ENCODE data around the gene AGBL1.

AGBL1 gene

DNA sequence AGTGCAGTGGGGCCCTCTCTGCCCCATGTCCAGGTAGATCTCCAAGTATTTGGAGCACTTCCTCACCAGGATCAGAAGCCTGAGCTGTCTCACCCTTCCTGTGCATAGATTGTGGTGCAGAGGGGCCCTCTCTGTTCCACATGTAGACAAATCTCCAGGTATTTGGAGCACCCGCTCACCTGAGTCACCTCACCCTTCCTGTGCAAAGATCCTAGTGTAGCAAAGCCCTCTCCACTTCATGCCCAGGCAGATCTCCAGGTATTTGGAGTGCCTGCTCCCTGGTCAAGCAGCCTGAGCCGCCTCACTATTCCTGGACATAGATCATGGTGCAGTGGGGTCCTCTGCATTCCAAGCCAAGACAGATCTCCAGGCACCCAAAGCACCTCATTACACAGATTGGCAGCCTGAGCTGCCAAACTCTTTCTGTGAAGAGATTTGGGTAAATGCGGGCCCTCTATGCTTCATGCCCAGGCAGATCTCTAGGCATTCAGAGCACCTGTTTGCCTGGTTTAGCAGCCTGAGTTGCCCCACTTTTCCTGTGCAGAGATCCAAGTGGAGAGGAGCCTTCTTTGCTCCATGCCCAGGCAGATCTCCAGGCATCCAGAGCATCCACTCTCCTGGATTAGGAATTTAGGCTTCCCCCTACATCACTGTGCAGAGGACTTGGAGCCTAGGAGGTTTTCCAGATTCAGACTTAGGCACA, 249.8 kb downstream of the AGBL1 start:
- DNase-seq: no peak

DNA sequence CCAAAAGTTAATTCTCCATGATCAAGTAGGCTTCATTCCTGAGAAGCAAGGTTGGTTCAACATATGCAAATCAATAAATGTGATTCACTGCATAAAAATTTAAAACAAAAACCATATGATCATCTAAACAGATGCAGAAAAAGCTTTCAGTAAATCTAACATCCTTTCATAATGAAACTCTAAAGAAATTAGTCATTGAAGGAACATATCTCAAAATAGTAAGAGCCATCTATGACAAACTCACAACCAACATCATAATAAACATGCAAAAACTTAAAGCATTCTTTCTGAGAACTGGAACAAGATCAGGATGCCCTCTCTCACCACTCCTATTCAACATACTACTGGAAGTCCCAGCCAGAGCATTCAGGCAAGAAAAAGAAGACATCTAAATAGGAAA, 254.1 kb downstream of the AGBL1 start:
- DNase-seq: no peak

DNA sequence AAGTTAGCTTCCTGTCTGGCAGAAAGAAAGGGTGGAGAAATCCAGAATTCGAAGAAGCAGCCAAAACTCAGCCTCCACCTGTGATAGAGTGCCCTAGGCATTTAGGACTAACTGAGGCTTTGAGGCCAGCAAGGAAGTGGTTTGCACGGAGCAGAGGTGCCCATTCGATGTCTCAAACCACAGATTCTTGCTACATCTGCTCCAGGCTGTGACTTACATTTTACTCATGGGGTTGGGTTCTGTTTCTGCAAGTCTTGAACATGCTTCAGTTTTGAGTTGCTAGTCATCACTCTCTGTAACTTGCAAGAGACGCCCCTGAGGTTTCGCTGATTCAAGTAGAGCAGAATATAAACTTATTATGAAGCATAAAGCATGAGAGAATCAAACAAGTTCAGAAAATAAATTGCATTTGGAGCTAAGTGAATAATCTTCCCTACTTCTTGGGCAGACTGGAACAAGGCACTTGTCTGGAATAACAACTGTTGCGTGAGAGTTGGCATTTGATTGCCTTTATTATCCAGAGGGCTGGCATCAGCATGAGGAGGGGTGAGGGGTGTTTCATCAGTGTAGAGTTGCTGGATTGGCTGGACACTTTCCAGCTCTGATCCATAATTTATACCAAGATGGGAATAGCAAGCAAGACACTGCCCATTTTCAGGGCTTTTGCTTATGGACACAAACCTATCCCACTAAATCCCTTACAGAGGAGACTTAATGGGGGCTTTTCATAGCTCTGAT, 256.5 kb downstream of the AGBL1 start:
- DNase-seq: no peak

DNA sequence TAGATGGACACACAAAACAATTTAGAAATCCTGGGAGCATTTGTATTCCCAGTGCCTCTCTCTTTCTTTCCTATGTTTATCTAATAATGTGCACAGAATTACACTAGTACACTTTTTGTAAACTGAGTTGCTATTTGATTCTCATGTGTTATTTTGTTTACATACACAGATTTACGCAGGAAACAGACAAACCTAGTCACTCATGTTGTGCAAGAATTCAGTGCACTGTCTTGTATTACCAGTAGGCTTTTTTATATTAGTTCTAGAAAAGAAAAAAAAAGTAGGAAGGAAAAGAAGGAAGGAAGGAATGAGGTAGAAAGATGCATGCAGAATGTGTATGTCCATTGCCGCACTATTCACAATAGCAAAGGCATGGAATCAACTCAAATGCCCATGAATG, 257.4 kb downstream of the AGBL1 start:
- no peak for DNase-seq

DNA sequence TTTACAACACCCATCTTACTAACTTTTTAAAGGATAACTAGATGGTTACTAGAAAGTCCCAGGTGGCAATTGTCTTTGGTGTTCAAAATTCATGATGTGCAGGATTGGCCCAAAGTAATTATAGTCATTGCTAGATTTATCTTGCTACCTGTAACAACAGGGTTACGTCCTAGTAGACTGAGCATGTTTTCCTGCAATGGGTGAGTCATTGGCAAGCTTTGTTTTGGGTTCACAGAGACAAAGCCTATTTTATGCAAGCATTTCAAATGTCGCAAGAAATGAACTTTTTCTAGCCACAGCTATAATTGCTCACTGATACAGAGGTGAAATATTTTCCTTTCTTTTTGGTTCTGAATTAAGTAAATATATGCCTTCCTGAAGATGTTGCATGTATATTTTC, 267.6 kb downstream of the AGBL1 start:
- DNase-seq: no peak

DNA sequence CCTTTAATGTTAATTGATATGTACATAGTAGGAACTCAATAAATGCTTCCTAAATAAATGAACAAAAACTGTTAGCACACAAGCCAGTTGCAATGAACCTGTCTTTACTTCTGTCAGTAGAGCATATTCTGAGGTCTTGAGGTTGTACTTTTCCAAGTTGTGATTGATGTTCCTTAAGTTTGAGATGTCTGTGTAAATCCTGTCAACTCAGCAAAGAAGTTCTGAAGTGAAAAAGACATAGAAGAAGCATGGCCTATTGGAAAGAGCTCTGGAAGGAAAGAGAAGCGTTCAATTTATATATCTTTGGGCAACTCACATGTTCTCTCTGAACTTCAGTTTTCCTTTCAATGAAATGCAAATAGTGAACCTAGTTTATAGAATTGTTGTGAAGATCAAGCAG, 269.9 kb downstream of the AGBL1 start:
- DNase-seq: no peak

DNA sequence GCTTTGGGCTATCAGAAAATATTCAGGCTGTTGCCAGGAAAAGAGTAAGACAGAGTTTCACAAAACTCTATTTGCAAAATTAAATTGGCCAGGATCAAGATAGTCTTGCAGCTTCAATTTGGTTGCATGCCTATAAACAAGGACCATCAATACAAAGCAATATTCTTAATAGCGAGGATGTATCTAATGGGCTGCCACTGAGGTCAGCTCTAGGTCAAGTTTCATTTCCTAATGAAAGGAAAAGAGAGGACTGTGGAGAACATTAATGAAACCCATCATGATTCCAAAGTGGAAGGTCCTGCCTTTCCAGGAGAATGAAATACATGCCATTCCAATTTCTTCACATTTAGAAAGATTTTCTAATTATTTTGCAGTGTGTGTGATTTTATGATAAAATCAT, 273.5 kb downstream of the AGBL1 start:
- no peak for DNase-seq

DNA sequence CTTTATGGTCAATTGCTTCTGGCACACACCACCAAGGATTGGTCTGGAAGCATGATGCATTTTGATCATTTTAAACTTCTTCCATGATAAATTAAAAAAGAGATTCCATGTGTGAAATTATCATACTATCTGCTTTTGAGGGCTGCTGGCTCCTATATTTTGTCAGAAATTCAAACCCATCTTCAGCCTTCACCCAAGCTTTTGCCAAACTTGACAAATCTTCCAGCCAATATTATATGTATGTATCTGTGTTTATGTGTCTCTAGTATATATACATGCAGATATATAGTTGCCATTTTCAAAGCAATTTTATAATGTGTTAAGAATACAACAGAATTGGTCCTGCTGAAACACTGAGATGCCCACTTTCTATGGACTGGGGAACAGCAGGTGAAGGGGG, 275.7 kb downstream of the AGBL1 start:
- no peak for DNase-seq

DNA sequence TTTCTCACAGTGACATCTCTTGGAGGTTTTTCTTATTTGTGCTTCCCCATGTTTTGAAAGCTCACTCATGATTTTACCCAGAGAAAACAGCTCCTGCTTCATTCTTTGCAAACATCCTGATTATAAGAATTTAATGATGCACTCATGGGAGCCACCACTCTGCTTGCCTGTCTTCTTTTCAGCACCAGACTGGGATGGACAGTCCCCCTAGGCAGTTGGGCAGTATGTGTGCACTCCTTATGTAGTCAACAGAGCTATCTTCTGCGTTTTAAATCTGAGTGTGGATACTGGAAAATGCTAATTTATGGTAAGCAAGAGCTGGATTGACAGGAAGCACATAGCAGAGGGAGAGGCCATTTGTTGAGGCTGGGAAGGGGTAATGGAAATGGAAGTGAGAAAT, 276.1 kb downstream of the AGBL1 start:
- DNase-seq: no peak

DNA sequence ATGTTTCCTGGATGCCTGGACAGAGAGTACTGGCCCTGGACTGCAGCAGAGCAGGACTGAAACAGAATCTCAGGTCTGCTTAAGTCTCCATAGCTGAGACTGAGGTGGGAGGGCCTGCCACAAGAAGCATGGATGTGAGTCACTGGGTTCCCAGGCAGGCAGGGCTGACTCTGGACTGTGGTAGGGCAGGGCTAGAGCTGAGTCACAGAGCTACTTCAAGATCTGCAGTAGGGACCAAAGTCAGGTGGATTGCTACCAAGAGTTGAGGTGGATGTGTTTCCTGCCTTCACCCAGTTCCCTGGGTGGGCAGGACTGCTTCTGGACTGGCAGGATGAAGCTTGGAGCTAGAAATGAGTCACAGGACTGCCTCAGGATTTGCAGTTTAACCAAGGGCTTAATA, 282.9 kb downstream of the AGBL1 start:
- no peak for DNase-seq

DNA sequence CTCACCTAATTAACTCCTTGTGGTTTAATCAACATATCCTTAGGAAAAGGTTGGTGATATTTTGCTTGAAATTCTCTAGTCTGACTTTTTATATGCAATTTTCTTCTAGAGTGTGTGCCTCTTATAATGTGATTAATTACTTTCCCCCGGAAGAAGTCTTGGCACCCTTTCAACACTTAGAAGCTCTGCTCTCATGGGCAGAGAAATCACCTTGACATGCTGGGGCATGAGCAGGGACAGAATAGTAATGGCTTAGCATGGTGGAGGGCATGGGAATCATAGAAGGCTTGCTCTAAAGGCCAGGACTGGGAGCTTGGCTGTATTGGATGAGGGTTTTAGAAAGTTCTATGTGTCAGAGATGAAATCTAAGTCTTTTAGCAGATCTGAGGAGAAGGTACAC, 293.5 kb downstream of the AGBL1 start:
- no peak for DNase-seq

DNA sequence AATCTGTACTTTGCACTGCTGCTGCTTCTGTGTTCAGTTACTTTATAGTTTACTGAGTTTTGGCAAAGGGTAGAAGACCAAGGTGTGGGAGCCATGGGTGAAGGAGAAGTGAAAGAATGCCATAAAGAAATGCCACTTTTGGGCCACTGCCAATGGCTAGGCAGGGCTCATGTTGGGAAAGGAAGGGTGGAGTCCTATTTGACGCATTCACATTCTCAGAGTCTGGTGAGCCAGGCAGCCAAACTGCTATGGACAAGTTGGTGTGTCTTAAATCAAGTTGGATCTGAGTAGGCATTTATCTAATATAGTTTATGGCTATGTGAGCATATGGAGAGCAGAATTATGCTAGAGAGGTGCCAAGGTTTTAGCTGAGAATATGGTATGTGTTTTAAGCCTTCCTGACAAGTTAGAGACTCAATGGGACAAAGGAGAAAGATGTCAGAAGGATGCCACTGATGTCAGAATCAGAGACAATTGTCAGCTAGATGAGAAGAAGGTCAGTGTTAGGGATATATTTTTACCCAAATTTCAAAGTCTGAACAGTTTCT, 296.1 kb downstream of the AGBL1 start:
- DNase-seq: no peak

DNA sequence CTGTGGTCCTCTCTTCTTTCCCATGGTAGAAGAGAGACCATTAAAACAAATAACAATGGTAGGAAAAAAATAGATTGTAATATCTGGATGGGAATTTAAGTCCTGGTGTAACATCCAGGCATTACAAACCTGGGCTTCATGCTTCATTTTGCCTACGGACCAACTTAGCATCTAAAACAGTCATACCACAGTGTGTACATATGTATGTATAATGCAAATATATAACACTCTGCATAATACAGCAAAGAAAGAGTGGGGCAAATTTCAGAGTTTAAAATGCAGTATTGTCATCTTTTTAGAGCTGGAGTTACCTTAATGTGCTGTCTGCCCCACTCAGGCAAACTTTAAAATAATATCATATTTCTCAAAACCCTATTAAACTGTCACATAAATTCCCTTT, 298.2 kb downstream of the AGBL1 start:
- DNase-seq: no peak

DNA sequence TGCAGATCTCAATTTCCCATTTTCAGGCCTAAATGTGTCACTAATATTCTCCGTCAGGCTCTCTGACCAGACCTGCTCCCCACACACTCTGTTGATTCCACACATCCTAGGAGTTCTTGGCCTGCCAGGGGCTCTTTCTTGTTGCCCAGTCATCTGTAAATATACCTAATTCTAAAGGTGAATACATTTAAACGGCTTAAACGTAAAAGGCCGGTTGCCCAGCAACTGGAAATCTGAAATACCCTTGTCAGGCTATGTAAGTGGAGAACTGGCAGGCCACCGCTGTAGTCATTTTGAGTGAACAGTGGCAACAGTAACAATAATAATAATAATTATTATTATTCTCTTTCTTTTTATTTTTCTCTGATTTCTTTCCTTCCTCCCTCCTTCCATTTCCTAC, 302.7 kb downstream of the AGBL1 start:
- no peak for DNase-seq

DNA sequence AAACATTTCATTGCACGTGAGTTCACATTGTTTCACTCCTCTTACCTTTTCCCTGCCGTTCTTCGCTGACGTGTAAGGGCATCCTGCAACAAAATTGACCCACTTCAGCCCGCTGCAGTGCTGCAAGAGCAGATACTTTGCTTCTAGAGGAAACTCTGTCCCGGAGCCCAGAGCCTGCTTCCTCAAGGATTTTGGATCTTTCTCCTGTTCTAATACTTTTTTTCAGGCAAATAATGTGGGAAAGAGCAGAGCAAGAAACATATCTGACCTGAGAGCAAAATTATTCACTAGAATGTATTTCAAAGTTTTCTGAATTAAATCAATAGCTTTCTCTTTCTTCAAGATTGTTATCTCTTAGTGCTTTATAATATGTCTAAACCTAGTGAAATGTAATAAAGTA, 303.9 kb downstream of the AGBL1 start:
- DNase-seq: no peak

DNA sequence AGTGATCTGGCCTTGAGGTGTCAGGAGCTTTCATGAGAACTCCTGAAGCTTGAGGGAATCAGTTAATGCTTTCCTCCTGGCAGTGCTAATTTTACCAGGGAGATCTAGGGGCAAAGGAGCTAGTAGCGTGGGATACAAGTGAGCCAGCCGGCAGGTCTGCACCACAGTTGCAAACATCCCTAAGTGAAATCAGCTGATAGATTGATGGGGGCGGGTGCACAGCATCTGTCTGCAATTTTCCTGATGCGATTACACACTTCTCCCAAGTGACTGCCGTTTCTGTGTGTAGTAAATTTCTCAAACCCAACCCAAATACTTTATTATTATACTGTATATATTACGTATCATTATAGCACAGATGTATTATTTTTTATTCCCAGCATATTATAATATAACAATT, 304.5 kb downstream of the AGBL1 start:
- DNase-seq: no peak

DNA sequence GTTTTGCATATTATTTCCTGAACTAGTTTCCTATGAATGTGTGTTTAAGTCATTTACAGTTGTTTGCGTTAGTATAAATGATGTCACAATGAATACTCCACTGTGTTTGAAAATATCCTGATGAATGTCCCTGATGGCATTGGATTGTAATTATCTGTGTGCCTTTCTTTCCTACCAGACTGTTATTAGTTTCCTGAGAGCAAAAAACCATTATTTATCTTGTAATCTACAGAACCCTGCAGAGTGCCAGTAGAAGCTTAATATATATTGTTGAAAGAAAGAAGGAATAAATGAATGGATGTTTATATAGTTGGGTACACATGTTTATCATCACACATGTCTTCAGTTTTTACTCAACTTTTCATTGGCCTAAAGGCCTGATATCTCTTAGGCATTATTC, 312.6 kb downstream of the AGBL1 start:
- no peak for DNase-seq

DNA sequence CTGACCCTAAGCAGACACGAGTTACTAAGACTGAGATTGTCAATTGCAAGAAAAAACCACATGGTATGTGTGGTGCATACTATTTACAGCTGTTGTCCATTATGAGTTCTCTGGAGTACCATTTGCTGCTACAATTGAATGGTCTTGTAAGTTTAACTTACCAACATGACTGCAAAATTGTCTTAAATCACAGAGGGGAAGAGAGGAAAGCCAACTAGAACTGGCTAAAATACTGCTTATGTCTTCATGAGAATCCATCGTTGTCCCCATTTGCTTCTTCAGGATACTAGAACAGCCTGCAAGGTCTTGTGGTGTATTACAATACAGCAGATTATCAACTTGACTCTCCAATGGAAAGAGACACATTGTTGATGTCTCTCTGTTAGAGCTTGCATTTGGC, 313.2 kb downstream of the AGBL1 start:
- no peak for DNase-seq

DNA sequence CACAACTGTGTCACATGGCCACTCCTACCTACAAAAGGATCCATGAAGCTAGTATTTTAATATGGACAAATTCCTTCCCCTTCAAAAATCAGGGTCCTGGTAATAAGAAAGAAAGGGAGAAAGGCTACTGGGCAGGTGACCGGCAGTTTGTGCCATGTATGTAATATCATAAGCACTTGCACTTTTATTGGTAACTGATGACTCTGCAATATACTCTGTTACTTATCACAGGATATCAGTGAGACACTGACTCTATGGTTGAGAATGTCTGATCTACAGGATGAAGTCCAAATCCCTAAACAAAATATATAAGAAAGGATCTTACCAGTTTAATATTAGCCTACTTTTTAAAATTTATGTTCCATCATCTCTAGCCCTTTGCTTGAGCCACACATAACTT, 315.2 kb downstream of the AGBL1 start:
- DNase-seq: no peak

DNA sequence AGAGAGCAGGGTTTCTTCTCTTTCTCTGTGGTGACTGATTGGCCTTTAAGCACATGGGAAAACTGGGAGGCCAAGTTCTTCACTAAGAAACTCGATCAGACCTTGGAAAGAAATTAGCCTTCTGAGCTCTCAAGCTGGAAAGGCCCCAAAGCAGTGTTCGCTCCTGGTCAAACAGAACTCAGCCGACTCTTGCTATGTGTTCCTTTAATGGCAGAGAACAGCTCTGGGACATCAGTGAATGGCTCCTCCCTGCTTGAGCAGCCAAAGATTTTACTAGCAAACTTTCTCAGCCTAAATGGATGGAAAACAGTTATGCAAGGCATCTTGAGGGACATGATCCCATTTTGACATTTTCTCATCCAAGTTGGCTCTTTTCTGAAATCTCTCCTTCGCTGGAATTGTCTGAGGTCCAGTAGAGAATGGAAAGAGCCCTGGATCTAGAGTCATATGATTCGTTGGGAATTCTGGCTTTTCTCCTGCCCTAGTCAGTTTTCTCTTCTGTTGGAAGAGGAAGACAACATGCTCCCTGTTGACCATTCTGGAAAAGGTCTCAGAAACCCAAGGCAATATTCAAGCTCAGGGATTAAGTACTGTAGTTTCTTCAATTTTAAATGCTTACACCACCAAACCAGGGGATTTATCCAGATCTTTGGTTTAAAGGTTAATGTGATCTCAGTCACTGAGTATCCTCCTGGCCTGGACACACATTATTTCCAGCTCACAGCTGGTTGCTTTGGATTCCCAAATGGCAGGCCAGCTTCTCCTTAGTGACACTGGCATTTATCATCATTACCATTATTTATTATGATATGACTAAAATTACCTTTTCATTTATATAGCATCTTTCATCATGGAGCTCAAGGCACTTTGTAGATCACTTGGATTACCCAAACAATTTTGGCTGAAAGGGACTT, 319.6 kb downstream of the AGBL1 start:
- no peak for DNase-seq

DNA sequence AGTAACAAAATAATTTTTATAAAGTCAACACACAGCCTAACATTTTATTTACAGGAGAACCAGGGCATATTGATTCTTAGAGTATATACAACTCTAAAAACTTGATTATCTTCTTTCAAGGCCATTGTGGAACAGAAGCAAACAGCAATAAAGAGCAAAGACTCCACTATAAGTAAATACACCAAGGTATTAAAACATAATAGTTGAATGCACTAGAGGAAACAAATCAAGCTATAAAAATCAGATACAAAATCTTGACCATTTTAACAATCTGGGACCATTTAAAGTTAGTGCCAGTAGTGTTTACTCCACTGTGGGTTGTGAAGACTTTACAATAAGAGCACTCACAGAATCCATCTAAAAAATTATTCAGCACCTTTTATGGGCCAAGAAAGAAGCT, 323.6 kb downstream of the AGBL1 start:
- DNase-seq: no peak

DNA sequence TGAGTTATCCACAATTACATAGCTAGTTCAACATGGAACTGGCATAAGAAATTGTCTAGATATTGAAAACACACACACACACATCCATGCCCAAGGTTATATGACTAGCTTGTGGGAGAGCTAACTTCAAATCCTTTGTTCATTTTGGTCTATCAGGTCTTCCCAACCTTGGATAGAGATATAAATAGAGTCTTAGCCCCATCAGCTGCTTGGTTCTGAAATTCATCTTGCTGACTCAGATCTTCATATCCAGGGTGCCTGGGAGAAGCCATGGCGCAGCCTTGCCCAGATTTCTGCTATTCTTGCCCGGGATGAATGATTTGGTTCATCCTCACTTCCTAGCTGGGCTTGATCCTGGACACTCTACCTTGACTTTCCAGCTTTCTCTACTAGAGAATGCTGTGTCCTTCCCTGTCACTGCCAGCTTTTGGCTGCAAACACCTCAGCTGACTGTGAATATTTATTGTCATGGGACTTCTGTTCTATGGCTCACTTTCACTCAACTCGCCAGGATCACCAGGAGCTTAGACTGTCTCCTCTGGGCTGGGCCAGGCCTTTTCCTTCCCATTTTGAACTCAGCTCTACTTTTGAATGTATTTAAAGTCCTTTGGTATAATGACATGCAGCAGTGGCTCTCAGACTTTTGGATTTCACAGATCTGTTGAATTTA, 324.4 kb downstream of the AGBL1 start:
- DNase-seq: no peak

DNA sequence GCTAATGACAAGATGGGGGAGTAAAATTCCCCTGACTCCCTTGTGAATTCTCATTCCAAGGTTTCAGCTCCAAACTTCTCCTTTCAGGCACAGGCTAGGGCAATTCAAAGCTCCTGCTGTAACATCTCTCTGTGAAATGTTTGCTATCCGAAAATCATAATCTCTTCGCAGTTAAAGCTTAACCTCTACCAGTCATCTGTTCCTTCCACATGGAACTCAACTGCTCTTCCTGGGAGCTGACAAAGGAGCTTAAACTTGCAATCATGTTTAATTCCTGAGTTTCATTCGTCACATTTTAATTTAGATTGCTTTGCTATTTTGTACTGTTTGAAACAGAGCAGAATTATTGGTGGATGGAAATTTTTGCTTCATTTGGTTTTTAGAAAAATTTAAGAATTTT, 328.6 kb downstream of the AGBL1 start:
- DNase-seq: no peak
